Measurements from ENCODE around the gene RPL10L.

Gene RPL10L
- total RNA-seq, result 0 reads per million in 4 donors

- no peak for DNase-seq
These were observed at the start of gene RPL10L for GRCh38 chr14:46651526-46652144. TSS of gene RPL10L (minus strand) at chr14:46651781. CDS start at chr14:46651736, 45 bp downstream.

GRCh38 chr14:46691819-46692218, 40.2 kb upstream of the RPL10L start:
- DNase-seq, result no peak

- DNase-seq, result no peak
These were observed 35.1 kb upstream of the RPL10L start for GRCh38 chr14:46686652-46687051.

- no peak for DNase-seq
These were observed 20.5 kb upstream of the RPL10L start for GRCh38 chr14:46672128-46672527.

- no peak for DNase-seq
These were observed 11.8 kb upstream of the RPL10L start for GRCh38 chr14:46663382-46663781.

GRCh38 chr14:46661728-46662127, 10.1 kb upstream of the RPL10L start:
- no peak for DNase-seq

- DNase-seq, result no peak
These were observed 1.6 kb upstream of the RPL10L start for GRCh38 chr14:46653031-46653755.

- no peak for DNase-seq
These were observed 4.8 kb downstream of the RPL10L start for GRCh38 chr14:46646796-46647195.

GRCh38 chr14:46626876-46627275, 24.7 kb downstream of the RPL10L start:
- DNase-seq, result no peak
